H4 (cell line): ENCODE measurements around the gene PHAF1. TPM values are rescaled to one million over a fixed set of nuclear protein-coding genes. Genes with fewer than 3 reads are reported as not detected.

ENCODE experiments used
- DNase-seq: peaks from one replicate; pipeline ENCODE4 v3.0.0-alpha.2; 2015; ENCODE audit warnings: low spot score
- total RNA-seq: library from RNA; depleted of rRNA; stranded (reverse); fragments of >200 nt; shearing (Covaris generic); gene quantifications from 2 replicates; pipeline ENCODE4 v1.2.3, GENCODE V29; 2014; rRNA removed

PHAF1 gene
- total RNA-seq, 1 experiment from 2014 or later, result 14.8 TPM

DNA sequence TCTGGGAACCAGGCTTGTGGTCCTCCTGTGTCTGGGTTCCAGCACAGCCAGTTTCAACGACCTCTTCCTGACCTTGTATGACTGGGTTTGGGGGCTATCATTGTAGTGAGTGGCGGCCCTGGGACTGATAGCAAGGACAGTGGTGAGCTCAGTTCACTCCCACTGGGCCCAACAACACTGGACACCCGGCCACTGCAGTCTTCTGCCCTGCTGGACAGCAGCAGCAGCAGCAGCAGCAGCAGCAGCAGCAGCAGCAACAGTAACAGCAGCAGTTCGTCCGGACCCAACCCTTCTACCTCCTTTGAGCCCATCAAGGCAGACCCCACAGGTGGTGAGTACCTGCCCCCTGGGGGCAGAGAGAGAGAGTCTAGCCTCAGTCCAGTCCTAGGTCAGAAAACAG lies 85.9 kb downstream of the PHAF1 start:
- DNase-seq, result no peak

DNA sequence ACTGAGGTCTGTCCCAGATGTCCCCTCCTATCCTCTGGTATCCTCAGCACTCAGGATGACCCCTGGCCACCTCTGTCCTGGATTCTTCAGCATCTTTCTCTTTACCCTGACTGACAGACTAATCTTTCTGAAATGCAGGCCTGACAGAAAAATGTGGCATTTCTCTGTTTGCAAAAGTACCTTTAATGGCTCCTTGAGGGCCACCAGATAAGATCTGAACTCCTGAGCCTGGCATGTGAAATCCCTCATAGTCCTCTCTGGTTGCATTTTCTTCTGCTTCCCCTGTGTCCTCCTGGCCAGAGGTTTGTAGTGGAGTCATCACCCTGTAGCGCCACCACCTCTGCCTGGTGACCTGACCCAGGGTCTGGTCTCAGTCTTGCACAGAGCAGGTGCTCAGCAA lies 87.1 kb downstream of the PHAF1 start:
- DNase-seq, result no peak

DNA sequence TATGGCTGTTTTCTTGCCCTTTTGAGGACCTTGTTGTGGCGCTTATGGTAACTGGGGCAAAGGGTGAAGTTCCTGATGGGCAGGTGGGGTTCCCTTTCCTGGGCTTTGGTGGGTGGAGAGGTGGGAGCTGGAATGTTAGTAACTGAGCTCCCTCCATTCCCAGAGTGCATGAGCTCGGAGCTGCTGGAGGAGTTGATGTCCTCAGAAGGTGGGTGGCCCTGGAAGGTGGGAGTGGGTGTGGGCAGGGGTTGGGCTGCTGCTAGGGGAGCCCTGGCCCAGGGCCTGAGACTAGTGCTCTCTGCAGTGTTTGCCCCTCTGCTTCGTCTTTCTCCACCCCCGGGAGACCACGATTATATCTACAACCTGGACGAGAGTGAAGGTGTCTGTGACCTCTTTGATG lies 88.0 kb downstream of the PHAF1 start:
- DNase-seq, result no peak

Other genes with a start within 250 kb of the PHAF1 start
- 9.8 and 20.3 TPM in 2 replicates for gene PDP2, start 229.4 kb upstream of the PHAF1 start, total RNA-seq
- not detected in 2 replicates for gene CDH16, start 191.1 kb upstream of the PHAF1 start, total RNA-seq
- gene RRAD, start 184.4 kb upstream of the PHAF1 start, total RNA-seq, result 0.12 TPM in 1 of 2 replicates, not detected in the other
- gene CIAO2B, start 175.5 kb upstream of the PHAF1 start, total RNA-seq, result 207 and 213 TPM in 2 replicates
- 13.8 and 15.6 TPM in 2 replicates for gene CES2, start 174.4 kb upstream of the PHAF1 start, total RNA-seq
- gene CES3, start 148.7 kb upstream of the PHAF1 start, total RNA-seq, result 0.68 and 1.2 TPM in 2 replicates
- gene CES4A, start 121.4 kb upstream of the PHAF1 start, total RNA-seq, result not detected in 2 replicates
- 68.0 and 81.0 TPM in 2 replicates for gene CBFB, start 80.8 kb upstream of the PHAF1 start, total RNA-seq
- gene B3GNT9, start 41.1 kb downstream of the PHAF1 start, total RNA-seq, result 21.2 and 21.6 TPM in 2 replicates
- gene TRADD, start 50.0 kb downstream of the PHAF1 start, total RNA-seq, result 13.6 and 17.9 TPM in 2 replicates
- gene FBXL8, start 50.0 kb downstream of the PHAF1 start, total RNA-seq, result 1.3 and 3.3 TPM in 2 replicates
- 0.50 TPM in 1 of 2 replicates, not detected in the other for gene HSF4, start 54.8 kb downstream of the PHAF1 start, total RNA-seq
- 39.4 and 47.9 TPM in 2 replicates for gene NOL3, start 60.6 kb downstream of the PHAF1 start, total RNA-seq
- gene MATCAP1, start 74.0 kb downstream of the PHAF1 start, total RNA-seq, result 3.5 and 4.5 TPM in 2 replicates
- not detected in 2 replicates for gene EXOC3L1, start 80.2 kb downstream of the PHAF1 start, total RNA-seq
- 78.4 and 80.7 TPM in 2 replicates for gene E2F4, start 82.2 kb downstream of the PHAF1 start, total RNA-seq
- gene ELMO3, start 89.2 kb downstream of the PHAF1 start, total RNA-seq, result 0.06 and 0.29 TPM in 2 replicates
- gene TMEM208, start 117.2 kb downstream of the PHAF1 start, total RNA-seq, result 31.1 and 38.4 TPM in 2 replicates
- gene FHOD1, start 137.5 kb downstream of the PHAF1 start, total RNA-seq, result 18.4 and 21.2 TPM in 2 replicates
- 0.81 and 1.4 TPM in 2 replicates for gene SLC9A5, start 139.0 kb downstream of the PHAF1 start, total RNA-seq
- gene PLEKHG4, start 169.6 kb downstream of the PHAF1 start, total RNA-seq, result 2.4 and 6.7 TPM in 2 replicates
- not detected in 2 replicates for gene KCTD19, start 216.8 kb downstream of the PHAF1 start, total RNA-seq
- 0.79 TPM in 1 of 2 replicates, not detected in the other for gene LRRC36, start 216.9 kb downstream of the PHAF1 start, total RNA-seq